ENCODE data around the gene HYAL2. TPM values are rescaled to one million over a fixed set of nuclear protein-coding genes. Genes with fewer than 3 reads are reported as not detected.
"Not testable (repeated sequence)": the region's sequence is repeated elsewhere in the genome, so short reads cannot be mapped to it uniquely, and the experiment has no call there.

HYAL2 gene
- polyA plus RNA-seq, 2 of the 4 experiments (the other 2 are of a cell fraction), result 24.5 to 31.0 TPM

GRCh38 chr3:50273689-50274065 is 48.9 kb downstream of the HYAL2 start:
- FAIRE-seq, result no peak

GRCh38 chr3:50272911-50273688 is 49.4 kb downstream of the HYAL2 start:
- FAIRE-seq (no peak), ATAC-seq (peak; percentile 43 to 75), DNase-seq (ENCODE audit: low read depth in 1 of 2, low spot score in 1 of 2) (peak; percentile 74 to 77)
- Histone ChIP-seq H3K4me2 (peak overlapping the region; percentile 59), H3K4me1 (peaks cover 41% of the 10 kb centered on the region), H3K9me3 (no peaks in the 10 kb centered on the region), H3K4me3 (no peak overlapping the region), H3K27ac (0 out of 6 replicates have a peak overlapping the region, but pooled peaks of 1 of the 2 experiments have one; percentile 37)
- TF ChIP-seq CTCF (IDR thresholded peaks at IDR 0.05), result peak; percentile 78
- TF ChIP-seq NPAS2 (CRISPR knock-in tag; IDR thresholded peaks at IDR 0.05; ENCODE audit: borderline replicate concordance), result no peak
- TF ChIP-seq RAD21 (conservative IDR thresholded peaks at IDR 0.05 in 1 of 2, IDR thresholded peaks at IDR 0.05 in 1 of 2), result peak; percentile 91
- peak; percentile 81 for TF ChIP-seq SMC3 (IDR thresholded peaks at IDR 0.05)
- no peak for TF ChIP-seq JUNB (IDR thresholded peaks at IDR 0.05)
- no peak for TF ChIP-seq MAX (IDR thresholded peaks at IDR 0.05)
- WGBS (ENCODE audit: missing lambda C conversion rate), result 16% methylated on average over 35 of the region's 61 CpGs
- CTCF ChIA-PET, result interaction anchor here (0.7 to 8.0 kb wide), 10 partner anchors 12 to 78 kb away, joined by 3 to 67 read pairs (median 7); partner anchors contain the start of gene IFRD2
- POLR2A ChIA-PET, result no interaction called here

More at GRCh38 chr3:50273689-50274065, 48.9 kb downstream of the HYAL2 start:
- H3K4me1 ChIP-seq, result peaks cover 36% of the 10 kb centered on the region
- no peak for ATAC-seq
- CTCF ChIA-PET, result interaction anchor here (0.7 to 8.0 kb wide), 7 partner anchors 12 to 79 kb away, joined by 3 to 67 read pairs (median 5); partner anchors contain the start of gene IFRD2
- no peak for TF ChIP-seq HOXA7 (CRISPR knock-in tag; IDR thresholded peaks at IDR 0.05)
- TF ChIP-seq RARB (CRISPR knock-in tag; IDR thresholded peaks at IDR 0.05), result no peak
- no peak for TF ChIP-seq E2F6 (IDR thresholded peaks at IDR 0.05; ENCODE audit: borderline replicate concordance, low read depth)
- no peak for TF ChIP-seq FOXS1 (CRISPR knock-in tag; IDR thresholded peaks at IDR 0.05)
- no peak for TF ChIP-seq CBX8 (IDR thresholded peaks at IDR 0.05)
- TF ChIP-seq POLR2AphosphoS2 (conservative IDR thresholded peaks at IDR 0.05; ENCODE audit: low read length), result no peak
- no peak for TF ChIP-seq ZFP36 (IDR thresholded peaks at IDR 0.05; ENCODE audit: borderline replicate concordance, partially characterized antibody)
- TF ChIP-seq BHLHE40 (IDR thresholded peaks at IDR 0.05; ENCODE audit: low read depth, low read length), result no peak
- no peak for TF ChIP-seq TP53 (CRISPR knock-in tag; IDR thresholded peaks at IDR 0.05)
- TF ChIP-seq CEBPB (IDR thresholded peaks at IDR 0.05), result no peak
- no peak for TF ChIP-seq RNF2 (IDR thresholded peaks at IDR 0.05; ENCODE audit: borderline replicate concordance, low read depth)
- no peak for TF ChIP-seq REST (IDR thresholded peaks at IDR 0.05)
- TF ChIP-seq MAZ (IDR thresholded peaks at IDR 0.05; ENCODE audit: borderline replicate concordance, low read depth, low read length), result no peak
- TF ChIP-seq PHF8 (IDR thresholded peaks at IDR 0.05; ENCODE audit: borderline replicate concordance, low read depth), result no peak
- TF ChIP-seq FOSL2 (IDR thresholded peaks at IDR 0.05), result no peak
- TF ChIP-seq FOSL2 (CRISPR knock-in tag; IDR thresholded peaks at IDR 0.05), result no peak
- DNase-seq (ENCODE audit: low read depth in 1 of 2, low spot score in 1 of 2), result no peak
- POLR2A ChIA-PET, result no interaction called here
- H3K9me3 ChIP-seq, result no peaks in the 10 kb centered on the region
- H3K27ac ChIP-seq, result no peak overlapping the region
- no peak overlapping the region for H3K4me3 ChIP-seq
- 78% methylated on average over 9 of the region's 31 CpGs for WGBS (ENCODE audit: missing lambda C conversion rate)
- no peak overlapping the region; the same call in 2 of the 3 replicates for H3K4me2 ChIP-seq

GRCh38 chr3:50272538-50272910 is 50.0 kb downstream of the HYAL2 start:
- ATAC-seq; H3K4me3 ChIP-seq; H3K9me3 ChIP-seq; POLR2A ChIA-PET; H3K27ac ChIP-seq; DNase-seq (ENCODE audit: low read depth in 1 of 2, low spot score in 1 of 2); FAIRE-seq: not testable (repeated sequence)
- CTCF ChIA-PET, result interaction anchor here (0.7 to 8.0 kb wide), 12 partner anchors 11 to 228 kb away, joined by 3 to 67 read pairs (median 3); partner anchors contain the start of gene IFRD2
- Histone ChIP-seq H3K4me1 (peaks cover 47% of the 10 kb centered on the region), H3K4me2 (peak overlapping the region; percentile 59)
- WGBS (ENCODE audit: missing lambda C conversion rate), result 67% methylated on average over 8 of the region's 10 CpGs

All from A549 (cell line).